Middle frontal gyrus (tissue), 1 donor: Measurements from ENCODE around the gene SPATS2.
"Not testable (repeated sequence)": the region's sequence is repeated elsewhere in the genome, so short reads cannot be mapped to it uniquely, and the experiment has no call there.

ENCODE experiments used
- DNase-seq: peaks from one replicate; pipeline ENCODE4 v3.0.0-alpha.2; 2015; ENCODE audit warnings: low spot score; ENCODE audit errors: extremely low spot score

Gene SPATS2

GRCh38 chr12:49349266-49349665 is 18.0 kb upstream of the SPATS2 start:
- no peak for DNase-seq

- DNase-seq = no peak
Observed at GRCh38 chr12:49352351-49352750, 14.9 kb upstream of the SPATS2 start.

- no peak for DNase-seq
Observed at GRCh38 chr12:49355913-49356312, 11.3 kb upstream of the SPATS2 start.

GRCh38 chr12:49357103-49357678 is 10.1 kb upstream of the SPATS2 start:
- no peak for DNase-seq

- peak; percentile 40 for DNase-seq
Observed at GRCh38 chr12:49358483-49359141, 8.7 kb upstream of the SPATS2 start.

- no peak for DNase-seq
Observed at GRCh38 chr12:49359671-49360070, 7.6 kb upstream of the SPATS2 start.

GRCh38 chr12:49362077-49362476 is 5.2 kb upstream of the SPATS2 start:
- no peak for DNase-seq

GRCh38 chr12:49364989-49365388 is 2.3 kb upstream of the SPATS2 start:
- no peak for DNase-seq

- no peak for DNase-seq
Observed at GRCh38 chr12:49365542-49365941, 1.7 kb upstream of the SPATS2 start.

GRCh38 chr12:49366096-49366651 is 1.1 kb upstream of the SPATS2 start:
- no peak for DNase-seq

- peak; percentile 83 for DNase-seq
Observed at GRCh38 chr12:49366652-49367380, 446 bp upstream of the SPATS2 start.

- DNase-seq = no peak
Observed at GRCh38 chr12:49368240-49368600, 958 bp downstream of the SPATS2 start.

GRCh38 chr12:49369411-49370145 is 2.3 kb downstream of the SPATS2 start:
- no peak for DNase-seq

GRCh38 chr12:49370539-49370938 is 3.3 kb downstream of the SPATS2 start:
- no peak for DNase-seq

GRCh38 chr12:49375406-49375805 is 8.1 kb downstream of the SPATS2 start:
- DNase-seq = no peak

- no peak for DNase-seq
Observed at GRCh38 chr12:49377386-49377785, 10.1 kb downstream of the SPATS2 start.

- not testable (repeated sequence) for DNase-seq
Observed at GRCh38 chr12:49380184-49380583, 12.9 kb downstream of the SPATS2 start.

GRCh38 chr12:49388682-49389386 is 21.6 kb downstream of the SPATS2 start:
- DNase-seq = no peak

- DNase-seq = no peak
Observed at GRCh38 chr12:49389387-49389703, 22.1 kb downstream of the SPATS2 start.

- no peak for DNase-seq
Observed at GRCh38 chr12:49397000-49397399, 29.7 kb downstream of the SPATS2 start.

- DNase-seq = no peak
Observed at GRCh38 chr12:49400304-49400703, 33.0 kb downstream of the SPATS2 start.
